Measurements from ENCODE around the gene ROBO2.

ROBO2 gene

GRCh38 chr3:77039606-77040171, at the start of gene ROBO2:
TSS of gene ROBO2 (plus strand) at chr3:77040099. CDS start at chr3:77040786, 687 bp downstream.
- no peak for DNase-seq (ENCODE audit: low read depth in 2 of 2, low spot score in 1 of 2)

GRCh38 chr3:76990606-76991005, 49.3 kb upstream of the ROBO2 start:
- no peak for DNase-seq (ENCODE audit: low read depth in 2 of 2, low spot score in 1 of 2)

- DNase-seq (ENCODE audit: low read depth in 2 of 2, low spot score in 1 of 2) = no peak
Measured at GRCh38 chr3:76991165-76991564, 48.7 kb upstream of the ROBO2 start.

GRCh38 chr3:76997733-76998132, 42.2 kb upstream of the ROBO2 start:
- no peak for DNase-seq (ENCODE audit: low read depth in 2 of 2, low spot score in 1 of 2)

- no peak for DNase-seq (ENCODE audit: low read depth in 2 of 2, low spot score in 1 of 2)
Measured at GRCh38 chr3:76998555-76998954, 41.3 kb upstream of the ROBO2 start.

GRCh38 chr3:77001062-77001701, 38.7 kb upstream of the ROBO2 start:
- no peak for DNase-seq (ENCODE audit: low read depth in 2 of 2, low spot score in 1 of 2)

GRCh38 chr3:77014226-77014625, 25.7 kb upstream of the ROBO2 start:
- DNase-seq (ENCODE audit: low read depth in 2 of 2, low spot score in 1 of 2) = no peak

- no peak for DNase-seq (ENCODE audit: low read depth in 2 of 2, low spot score in 1 of 2)
Measured at GRCh38 chr3:77025471-77025870, 14.4 kb upstream of the ROBO2 start.

- DNase-seq (ENCODE audit: low read depth in 2 of 2, low spot score in 1 of 2) = no peak
Measured at GRCh38 chr3:77026904-77027634, 12.8 kb upstream of the ROBO2 start.

- no peak for DNase-seq (ENCODE audit: low read depth in 2 of 2, low spot score in 1 of 2)
Measured at GRCh38 chr3:77028005-77028404, 11.9 kb upstream of the ROBO2 start.

- no peak for DNase-seq (ENCODE audit: low read depth in 2 of 2, low spot score in 1 of 2)
Measured at GRCh38 chr3:77038468-77038929, 1.4 kb upstream of the ROBO2 start.

GRCh38 chr3:77038930-77039605, 831 bp upstream of the ROBO2 start:
- no peak for DNase-seq (ENCODE audit: low read depth in 2 of 2, low spot score in 1 of 2)

GRCh38 chr3:77040216-77040615, 317 bp downstream of the ROBO2 start:
- DNase-seq (ENCODE audit: low read depth in 2 of 2, low spot score in 1 of 2) = no peak

GRCh38 chr3:77040926-77041722, 1.2 kb downstream of the ROBO2 start:
- no peak for DNase-seq (ENCODE audit: low read depth in 2 of 2, low spot score in 1 of 2)

GRCh38 chr3:77041811-77042210, 1.9 kb downstream of the ROBO2 start:
- DNase-seq (ENCODE audit: low read depth in 2 of 2, low spot score in 1 of 2) = no peak

- DNase-seq (ENCODE audit: low read depth in 2 of 2, low spot score in 1 of 2) = no peak
Measured at GRCh38 chr3:77042343-77042742, 2.4 kb downstream of the ROBO2 start.

- no peak for DNase-seq (ENCODE audit: low read depth in 2 of 2, low spot score in 1 of 2)
Measured at GRCh38 chr3:77042882-77043281, 3.0 kb downstream of the ROBO2 start.

GRCh38 chr3:77045686-77046085, 5.8 kb downstream of the ROBO2 start:
- DNase-seq (ENCODE audit: low read depth in 2 of 2, low spot score in 1 of 2) = no peak

GRCh38 chr3:77048186-77048585, 8.3 kb downstream of the ROBO2 start:
- DNase-seq (ENCODE audit: low read depth in 2 of 2, low spot score in 1 of 2) = no peak

GRCh38 chr3:77051591-77051990, 11.7 kb downstream of the ROBO2 start:
- no peak for DNase-seq (ENCODE audit: low read depth in 2 of 2, low spot score in 1 of 2)

GRCh38 chr3:77052051-77052501, 12.2 kb downstream of the ROBO2 start:
- DNase-seq (ENCODE audit: low read depth in 2 of 2, low spot score in 1 of 2) = no peak

Measured in stimulated activated CD8-positive, alpha-beta memory T cell treated with anti-CD3 and anti-CD28 coated beads, Interleukin-4, amount 100 ng/mL, for 1 hour (primary cell).